Astrocyte (in vitro differentiated cells and primary cell): Measurements from ENCODE around the gene NDUFA6.
"Not testable (repeated sequence)": the region's sequence is repeated elsewhere in the genome, so short reads cannot be mapped to it uniquely, and the experiment has no call there.

ENCODE experiments used
- CTCF ChIP-seq: IDR thresholded peaks from 2 replicates; pipeline ENCODE4 v1.5.1; 2011; ENCODE audit warnings: low read depth, mild to moderate bottlenecking, inconsistent platforms, low read length, moderate library complexity; ENCODE audit not compliant: insufficient read depth
- EZH2 ChIP-seq: IDR thresholded peaks from 2 replicates; pipeline ENCODE4 v1.6.1; 2012; ENCODE audit warnings: mild to moderate bottlenecking, low read length, inconsistent platforms; ENCODE audit not compliant: insufficient read depth

GRCh38 chr22:42135688-42136087 is 45.1 kb upstream of the NDUFA6 start:
- TF ChIP-seq CTCF, EZH2: not testable (repeated sequence)
